ENCODE data around the gene TDO2.

The TDO2 gene

GRCh38 chr4:155953151-155954117 is 49.9 kb downstream of the TDO2 start, which contains the start of gene CTSO:
CTSO (minus strand) TSS chr4:155953866; CDS start chr4:155953847, 19 bp downstream.
- DNase-seq (ENCODE audit: low read depth in 2 of 2) = peak; percentile 75 to 78

GRCh38 chr4:155954118-155954685 is 50.7 kb downstream of the TDO2 start:
- no peak for DNase-seq (ENCODE audit: low read depth in 2 of 2)

GRCh38 chr4:155954939-155955338 is 51.4 kb downstream of the TDO2 start:
- no peak for DNase-seq (ENCODE audit: low read depth in 2 of 2)

- DNase-seq (ENCODE audit: low read depth in 2 of 2) = no peak
These were observed 53.0 kb downstream of the TDO2 start for GRCh38 chr4:155956461-155956860.

- no peak for DNase-seq (ENCODE audit: low read depth in 2 of 2)
These were observed 55.9 kb downstream of the TDO2 start for GRCh38 chr4:155959417-155959816.

- no peak for DNase-seq (ENCODE audit: low read depth in 2 of 2)
These were observed 57.0 kb downstream of the TDO2 start for GRCh38 chr4:155960522-155960921.

GRCh38 chr4:155961575-155961974 is 58.1 kb downstream of the TDO2 start:
- no peak for DNase-seq (ENCODE audit: low read depth in 2 of 2)

- no peak for DNase-seq (ENCODE audit: low read depth in 2 of 2)
These were observed 59.3 kb downstream of the TDO2 start for GRCh38 chr4:155962767-155963166.

- no peak for DNase-seq (ENCODE audit: low read depth in 2 of 2)
These were observed 60.8 kb downstream of the TDO2 start for GRCh38 chr4:155964016-155964891.

GRCh38 chr4:155966171-155966570 is 62.7 kb downstream of the TDO2 start:
- DNase-seq (ENCODE audit: low read depth in 2 of 2) = no peak

- DNase-seq (ENCODE audit: low read depth in 2 of 2) = peak in 1 of 2 experiments; percentile 12
These were observed 63.4 kb downstream of the TDO2 start for GRCh38 chr4:155966731-155967395.
